NCI-H748 (cell line): ENCODE measurements around the gene NSL1.
"Not testable (repeated sequence)": the region's sequence is repeated elsewhere in the genome, so short reads cannot be mapped to it uniquely, and the experiment has no call there.

Experiments used
- DNase-seq: peaks from one replicate; lab custom pipeline; 2025; ENCODE audit not compliant: unreplicated experiment; lab: John Stamatoyannopoulos, UW

Gene NSL1

DNA sequence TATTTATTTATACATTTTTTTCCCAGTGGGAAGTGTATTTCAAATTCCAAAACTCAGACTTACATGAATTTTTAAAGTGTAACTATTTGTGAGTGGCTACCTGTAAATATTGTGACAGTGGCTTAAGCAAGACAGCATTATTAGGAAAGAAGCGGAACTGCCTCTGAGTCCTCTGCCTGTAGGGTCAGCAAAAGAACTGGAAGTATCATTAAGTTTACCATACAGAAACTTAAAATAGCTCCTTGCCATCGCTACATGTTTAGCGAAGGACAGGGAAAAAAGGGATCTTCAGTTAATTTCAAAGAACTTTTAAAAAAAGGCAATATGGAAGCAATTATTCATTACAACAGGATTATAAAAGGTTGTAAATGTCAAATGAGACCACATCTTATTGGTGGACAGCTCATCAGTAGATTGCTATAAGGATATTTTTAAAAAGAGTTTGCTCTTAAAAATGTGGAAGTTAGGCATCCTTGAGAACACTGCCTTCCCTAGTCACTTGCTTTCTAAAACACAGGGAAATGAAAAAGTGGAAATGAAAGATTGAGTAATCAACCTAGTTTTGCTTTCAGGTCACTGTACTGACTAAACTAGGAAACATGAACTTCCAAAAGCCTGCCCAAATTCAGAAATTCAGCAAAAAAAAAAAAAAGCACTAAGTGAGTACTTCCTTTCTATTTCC, 39.2 kb downstream of the NSL1 start:
- DNase-seq: no peak

DNA sequence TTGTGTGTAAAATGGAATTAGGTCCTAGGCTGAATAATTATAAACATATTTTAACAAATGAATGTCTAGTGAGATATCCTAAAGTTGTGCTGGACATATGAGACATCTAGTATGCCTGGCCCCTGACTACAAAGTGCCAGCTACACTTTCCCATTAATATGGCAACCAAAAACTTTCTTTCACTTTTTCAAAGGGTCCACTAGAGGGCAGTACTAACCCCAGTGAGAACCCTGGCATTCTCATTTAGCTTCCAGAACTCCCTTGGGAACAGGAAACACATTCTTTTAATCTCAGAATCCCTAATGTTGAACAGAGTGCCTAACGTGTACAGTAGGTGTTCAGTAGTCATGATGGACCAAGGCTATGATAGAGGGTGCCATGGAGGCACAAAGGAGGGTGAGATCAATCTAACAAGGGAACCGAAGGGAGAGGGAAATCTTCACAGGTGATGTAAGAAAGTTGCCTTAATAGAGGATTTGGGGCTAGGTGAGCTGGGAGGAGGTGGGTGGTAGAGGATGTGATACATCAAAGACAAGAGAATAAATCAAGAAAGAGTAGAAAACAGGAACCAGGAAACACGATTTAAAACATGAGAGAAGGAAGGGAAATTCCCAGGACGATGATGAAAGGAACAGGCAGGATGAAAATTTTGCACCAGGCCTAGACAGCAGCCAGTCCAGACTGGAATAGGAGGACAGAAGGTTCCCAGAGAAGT, 41.6 kb downstream of the NSL1 start:
- peak; percentile 53 for DNase-seq

- no peak for DNase-seq
Observed at GRCh38 chr1:212746546-212746945, 45.0 kb downstream of the NSL1 start.

GRCh38 chr1:212745303-212745702, 46.3 kb downstream of the NSL1 start:
- no peak for DNase-seq

DNA sequence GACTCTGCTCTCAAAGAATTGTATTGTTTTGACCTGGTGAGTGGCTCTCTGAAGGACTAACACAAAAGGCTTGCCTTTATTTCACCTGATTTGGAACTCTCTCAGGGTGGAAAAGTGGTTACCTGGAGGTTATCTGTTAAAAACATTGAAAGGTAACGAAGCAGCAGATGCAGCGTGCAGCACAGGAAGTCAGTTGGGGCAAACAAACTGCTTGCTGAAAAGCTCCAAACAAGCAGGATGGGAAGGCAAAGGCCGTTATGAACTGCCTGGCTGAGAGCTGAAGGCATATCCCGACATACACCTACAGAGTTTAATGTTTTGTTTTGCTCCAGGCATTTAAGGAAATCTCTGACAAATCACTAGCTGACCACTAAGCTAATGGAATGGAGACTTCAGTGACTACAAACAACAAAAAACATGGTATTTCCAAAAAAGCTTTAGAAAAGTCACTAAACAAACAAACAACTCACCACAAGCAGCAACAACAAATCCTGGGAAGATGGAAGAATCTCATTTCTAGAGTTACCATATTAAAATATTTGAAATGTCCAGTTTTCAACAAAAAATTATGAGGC, 47.6 kb downstream of the NSL1 start:
- DNase-seq: no peak

- no peak for DNase-seq
Observed at GRCh38 chr1:212738330-212738729, 53.2 kb downstream of the NSL1 start.

DNA sequence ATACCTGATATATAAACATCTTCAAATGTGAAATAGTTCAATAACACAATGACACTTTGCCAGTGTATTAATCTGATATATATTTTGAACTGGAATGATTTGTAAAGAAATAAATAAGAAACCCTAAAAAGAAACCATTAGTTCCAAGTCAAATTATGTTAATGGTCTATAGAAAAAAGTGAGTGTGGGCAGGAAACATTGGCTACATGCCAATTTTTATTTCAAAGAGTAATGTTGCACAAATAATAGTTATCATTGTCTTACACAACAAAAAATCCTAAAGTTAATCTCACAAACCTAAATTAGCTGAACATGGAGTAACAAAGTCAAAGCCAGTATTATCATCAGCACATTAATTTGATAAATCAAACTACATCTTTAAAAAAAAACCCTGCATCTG, 54.0 kb downstream of the NSL1 start:
- DNase-seq: no peak

DNA sequence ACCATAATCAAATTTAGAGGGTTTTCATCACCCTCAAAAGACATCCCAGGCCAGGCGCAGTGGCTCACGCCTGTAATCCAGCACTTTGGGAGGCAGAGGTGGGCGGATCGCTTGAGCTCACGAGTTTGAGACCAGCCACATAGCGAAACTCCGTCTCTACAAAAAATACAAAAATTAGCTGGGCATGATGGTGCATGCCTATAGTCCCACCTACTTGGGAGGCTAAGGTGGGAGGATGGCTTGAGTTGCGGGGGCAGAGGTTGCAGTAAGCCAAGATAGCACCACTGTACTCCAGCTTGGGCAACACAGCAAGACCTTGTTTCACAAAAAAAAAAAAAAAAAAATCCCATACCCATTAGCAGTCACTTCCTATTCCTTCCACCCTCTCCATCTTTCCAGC, 58.5 kb downstream of the NSL1 start:
- DNase-seq: no peak

- DNase-seq: no peak
Observed at GRCh38 chr1:212731630-212732029, 59.9 kb downstream of the NSL1 start.

GRCh38 chr1:212728606-212729005, 63.0 kb downstream of the NSL1 start:
- DNase-seq: no peak

GRCh38 chr1:212727386-212728181, 64.0 kb downstream of the NSL1 start:
- no peak for DNase-seq

DNA sequence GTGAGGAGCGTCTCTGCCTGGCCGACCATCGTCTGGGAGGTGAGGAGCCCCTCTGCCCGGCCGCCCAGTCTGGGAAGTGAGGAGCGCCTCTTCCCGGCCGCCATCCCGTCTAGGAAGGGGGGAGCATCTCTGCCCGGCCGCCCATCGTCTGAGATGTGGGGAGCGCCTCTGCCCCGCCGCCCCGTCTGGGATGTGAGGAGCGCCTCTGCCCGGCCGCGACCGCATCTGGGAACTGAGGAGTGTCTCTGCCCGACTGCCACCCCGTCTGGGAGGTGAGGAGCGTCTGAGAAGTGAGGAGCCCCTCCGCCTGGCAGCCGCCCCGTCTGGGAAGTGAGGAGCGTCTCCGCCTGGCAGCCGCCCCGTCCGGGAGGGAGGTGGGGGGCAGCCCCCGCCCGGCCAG, 66.9 kb downstream of the NSL1 start:
- DNase-seq: not testable (repeated sequence)

DNA sequence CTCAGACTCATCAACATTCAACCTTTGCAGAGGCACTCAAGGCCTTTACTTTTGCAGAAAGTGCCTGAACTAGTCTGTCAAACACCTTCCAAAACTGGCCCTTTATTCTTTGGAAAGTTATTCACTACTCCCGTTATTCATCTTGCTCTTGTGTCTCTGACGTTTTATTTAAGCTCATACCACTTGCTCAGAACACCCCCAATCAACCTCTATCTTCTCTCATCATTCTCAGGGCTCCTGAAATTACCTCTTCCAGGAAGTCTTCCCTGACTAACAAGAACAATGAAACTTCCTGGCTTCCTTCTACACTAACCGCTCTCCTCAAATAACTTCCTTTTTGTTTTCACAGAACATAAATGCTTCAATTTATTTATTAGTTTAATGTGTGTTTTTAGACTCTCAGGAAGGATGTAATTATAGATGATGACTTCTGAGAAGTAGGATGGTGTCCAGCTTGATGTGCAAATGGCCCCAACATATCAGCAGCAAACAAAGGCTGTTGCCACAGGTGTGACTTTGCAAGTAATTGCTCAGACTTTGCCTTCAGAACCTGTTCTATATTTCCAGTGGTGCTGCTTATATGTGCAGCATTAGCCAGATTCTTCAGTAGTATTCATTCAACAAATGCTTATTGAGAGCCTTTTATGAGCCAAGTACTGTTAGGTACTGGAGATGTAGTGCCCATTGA, 69.2 kb downstream of the NSL1 start:
- DNase-seq: peak; percentile 38

- DNase-seq: no peak
Observed at GRCh38 chr1:212721388-212722247, 70.0 kb downstream of the NSL1 start.

DNA sequence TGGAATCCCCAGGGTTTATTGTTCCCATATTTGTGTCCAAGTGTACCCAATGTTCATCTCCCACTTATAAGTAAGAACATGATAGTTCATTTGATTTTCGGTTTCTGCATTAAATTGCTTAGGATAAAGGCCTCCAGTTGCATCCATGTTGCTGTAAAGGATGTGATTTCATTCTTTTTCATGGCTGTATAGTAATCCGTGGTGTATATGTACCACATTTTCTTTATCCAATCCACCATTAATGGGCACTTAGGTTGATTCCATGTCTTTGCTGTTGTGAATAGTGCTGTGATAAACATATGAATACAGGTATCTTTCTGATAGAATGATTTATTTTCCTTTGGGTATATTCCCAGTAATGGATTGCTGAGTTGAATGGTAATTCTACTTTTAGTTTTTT, 71.9 kb downstream of the NSL1 start:
- no peak for DNase-seq

DNA sequence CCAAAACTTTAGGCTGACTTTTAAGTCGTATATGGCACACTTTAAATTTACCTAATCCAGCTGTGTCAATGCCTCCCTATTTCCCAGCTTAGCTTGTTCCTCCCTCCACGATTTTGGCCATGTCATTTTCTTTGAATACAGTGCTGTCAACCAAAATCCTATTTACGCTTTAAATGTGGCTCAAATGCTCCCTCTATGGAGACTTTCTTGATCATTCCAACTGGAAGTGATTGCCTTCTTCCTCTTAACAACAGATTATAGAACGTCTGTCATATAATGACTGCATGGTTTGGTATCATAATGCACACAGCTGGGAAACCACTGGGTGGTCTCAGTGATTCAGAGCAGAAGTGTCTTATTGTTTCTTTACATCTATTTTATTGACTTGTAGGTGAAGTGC, 73.1 kb downstream of the NSL1 start:
- peak; percentile 24 for DNase-seq

- no peak for DNase-seq
Observed at GRCh38 chr1:212716161-212716560, 75.4 kb downstream of the NSL1 start.

DNA sequence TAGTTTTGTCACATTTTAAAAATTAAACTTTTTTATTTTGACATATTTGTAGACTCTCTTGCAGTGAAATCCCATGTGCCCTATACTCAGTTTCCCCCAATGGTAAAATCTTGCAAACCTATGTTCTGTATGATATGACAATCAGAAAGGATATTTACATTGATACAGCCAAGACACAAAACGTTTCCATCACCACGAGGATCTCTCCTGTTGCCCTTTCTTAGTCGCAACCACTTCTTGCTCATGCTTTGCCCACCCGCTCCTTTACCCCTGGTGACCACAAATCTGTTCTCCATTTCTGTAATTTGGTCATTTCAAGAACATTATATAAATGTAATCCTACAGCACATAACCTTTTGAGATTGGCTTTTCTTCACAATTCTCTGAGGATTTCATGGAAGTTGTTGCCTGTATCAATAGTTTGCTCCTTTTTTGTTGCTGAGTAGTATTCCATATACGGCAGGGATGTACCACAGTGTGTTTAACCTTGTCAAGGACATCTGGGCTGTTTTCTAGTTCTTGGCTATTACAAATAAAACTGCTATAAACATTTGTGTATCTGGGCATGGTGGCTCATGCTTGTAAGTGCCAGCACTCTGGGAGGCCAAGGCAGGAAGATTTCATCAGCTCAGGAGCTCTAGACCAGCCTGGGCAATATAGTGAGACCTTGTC, 78.0 kb downstream of the NSL1 start:
- no peak for DNase-seq

- DNase-seq: no peak
Observed at GRCh38 chr1:212712451-212713303, 78.9 kb downstream of the NSL1 start.
